22Rv1 (cell line): ENCODE measurements around the gene PRR22.

Experiments used
- ZFX ChIP-seq: fragments of 450-650 bp; IDR thresholded peaks from 2 replicates; pipeline ENCODE4 v1.6.1; 2017; ENCODE audit warnings: antibody characterized with exemption, borderline replicate concordance
- TF ChIP-seq, protein P1 (sequence below): fragments of 450-650 bp; IDR thresholded peaks from 2 replicates; pipeline ENCODE4 v1.5.1; 2017; ENCODE audit warnings: mild to moderate bottlenecking

DNA sequence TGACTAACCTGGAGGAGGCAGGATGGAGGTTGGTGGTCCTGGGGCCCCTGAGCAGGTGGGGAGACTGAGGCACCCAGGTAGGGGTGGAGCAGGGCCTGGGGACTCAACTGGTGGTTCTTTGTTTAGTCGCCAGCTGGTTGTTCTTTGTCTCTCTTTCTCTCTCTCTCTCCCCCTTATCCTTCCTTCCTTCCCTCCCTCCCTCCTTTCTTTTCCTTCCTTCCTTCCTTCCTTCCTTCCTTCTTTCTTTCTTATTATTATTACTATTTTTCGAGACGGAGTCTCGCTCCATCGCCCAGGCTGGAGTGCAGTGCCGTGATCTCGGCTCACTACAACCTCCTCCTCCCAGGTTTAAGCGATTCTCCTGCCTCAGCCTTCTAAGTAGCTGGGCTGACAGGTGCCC is 13.7 kb upstream of the PRR22 start:
- TF ChIP-seq, protein P1, sequence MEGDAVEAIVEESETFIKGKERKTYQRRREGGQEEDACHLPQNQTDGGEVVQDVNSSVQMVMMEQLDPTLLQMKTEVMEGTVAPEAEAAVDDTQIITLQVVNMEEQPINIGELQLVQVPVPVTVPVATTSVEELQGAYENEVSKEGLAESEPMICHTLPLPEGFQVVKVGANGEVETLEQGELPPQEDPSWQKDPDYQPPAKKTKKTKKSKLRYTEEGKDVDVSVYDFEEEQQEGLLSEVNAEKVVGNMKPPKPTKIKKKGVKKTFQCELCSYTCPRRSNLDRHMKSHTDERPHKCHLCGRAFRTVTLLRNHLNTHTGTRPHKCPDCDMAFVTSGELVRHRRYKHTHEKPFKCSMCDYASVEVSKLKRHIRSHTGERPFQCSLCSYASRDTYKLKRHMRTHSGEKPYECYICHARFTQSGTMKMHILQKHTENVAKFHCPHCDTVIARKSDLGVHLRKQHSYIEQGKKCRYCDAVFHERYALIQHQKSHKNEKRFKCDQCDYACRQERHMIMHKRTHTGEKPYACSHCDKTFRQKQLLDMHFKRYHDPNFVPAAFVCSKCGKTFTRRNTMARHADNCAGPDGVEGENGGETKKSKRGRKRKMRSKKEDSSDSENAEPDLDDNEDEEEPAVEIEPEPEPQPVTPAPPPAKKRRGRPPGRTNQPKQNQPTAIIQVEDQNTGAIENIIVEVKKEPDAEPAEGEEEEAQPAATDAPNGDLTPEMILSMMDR: no peak
- no peak for TF ChIP-seq ZFX
